Measurements from ENCODE around the gene CDK19.

DNA sequence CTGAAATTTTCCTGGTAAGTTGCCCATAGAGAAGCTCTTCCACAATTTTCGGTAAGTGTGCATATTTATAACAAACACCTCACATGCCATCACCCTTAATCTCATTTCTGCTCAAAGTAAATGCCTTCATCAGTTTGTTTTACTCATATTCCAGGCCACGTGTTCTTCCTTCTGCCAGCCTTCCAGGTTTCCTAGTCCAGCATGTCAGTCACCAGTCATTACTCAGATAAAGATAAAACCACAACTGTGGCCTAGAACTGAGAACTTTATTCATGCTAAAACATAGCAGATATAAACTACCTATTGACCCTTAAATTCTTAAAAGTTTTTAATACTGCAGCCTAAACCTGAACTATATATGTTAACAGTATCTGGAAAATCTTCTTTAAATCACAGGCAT is 189.4 kb downstream of the CDK19 start:
- TF ChIP-seq, protein P1, sequence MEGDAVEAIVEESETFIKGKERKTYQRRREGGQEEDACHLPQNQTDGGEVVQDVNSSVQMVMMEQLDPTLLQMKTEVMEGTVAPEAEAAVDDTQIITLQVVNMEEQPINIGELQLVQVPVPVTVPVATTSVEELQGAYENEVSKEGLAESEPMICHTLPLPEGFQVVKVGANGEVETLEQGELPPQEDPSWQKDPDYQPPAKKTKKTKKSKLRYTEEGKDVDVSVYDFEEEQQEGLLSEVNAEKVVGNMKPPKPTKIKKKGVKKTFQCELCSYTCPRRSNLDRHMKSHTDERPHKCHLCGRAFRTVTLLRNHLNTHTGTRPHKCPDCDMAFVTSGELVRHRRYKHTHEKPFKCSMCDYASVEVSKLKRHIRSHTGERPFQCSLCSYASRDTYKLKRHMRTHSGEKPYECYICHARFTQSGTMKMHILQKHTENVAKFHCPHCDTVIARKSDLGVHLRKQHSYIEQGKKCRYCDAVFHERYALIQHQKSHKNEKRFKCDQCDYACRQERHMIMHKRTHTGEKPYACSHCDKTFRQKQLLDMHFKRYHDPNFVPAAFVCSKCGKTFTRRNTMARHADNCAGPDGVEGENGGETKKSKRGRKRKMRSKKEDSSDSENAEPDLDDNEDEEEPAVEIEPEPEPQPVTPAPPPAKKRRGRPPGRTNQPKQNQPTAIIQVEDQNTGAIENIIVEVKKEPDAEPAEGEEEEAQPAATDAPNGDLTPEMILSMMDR (conservative IDR thresholded peaks at IDR 0.05 in 1 of 2, IDR thresholded peaks at IDR 0.05 in 1 of 2; ENCODE audit: low read depth in 1 of 2, low read length in 2 of 2) = no peak
- TF ChIP-seq EZH2 (IDR thresholded peaks at IDR 0.05; ENCODE audit: low read length, missing control alignments) = no peak
